A673 (cell line): Measurements from ENCODE around the gene DAD1.
"Not testable (repeated sequence)": the region's sequence is repeated elsewhere in the genome, so short reads cannot be mapped to it uniquely, and the experiment has no call there.

Experiments
- EZH2 ChIP-seq: fragments of 200-600 bp; sonication (generic); IDR thresholded peaks from 2 replicates; pipeline ENCODE4 v1.6.1; 2017; ENCODE audit warnings: borderline replicate concordance, low read depth, mild to moderate bottlenecking, mixed read lengths, antibody characterized with exemption, low read length; ENCODE audit not compliant: poor library complexity, severe bottlenecking
- TF ChIP-seq, protein P1 (sequence below): fragments of 300-800, 200-600 bp; sonication (generic); conservative IDR thresholded peaks from 2 replicates; pipeline ENCODE4 v1.5.1; 2017; ENCODE audit warnings: low read depth, mild to moderate bottlenecking, antibody characterized with exemption, low read length, moderate library complexity, mixed read lengths

DNA sequence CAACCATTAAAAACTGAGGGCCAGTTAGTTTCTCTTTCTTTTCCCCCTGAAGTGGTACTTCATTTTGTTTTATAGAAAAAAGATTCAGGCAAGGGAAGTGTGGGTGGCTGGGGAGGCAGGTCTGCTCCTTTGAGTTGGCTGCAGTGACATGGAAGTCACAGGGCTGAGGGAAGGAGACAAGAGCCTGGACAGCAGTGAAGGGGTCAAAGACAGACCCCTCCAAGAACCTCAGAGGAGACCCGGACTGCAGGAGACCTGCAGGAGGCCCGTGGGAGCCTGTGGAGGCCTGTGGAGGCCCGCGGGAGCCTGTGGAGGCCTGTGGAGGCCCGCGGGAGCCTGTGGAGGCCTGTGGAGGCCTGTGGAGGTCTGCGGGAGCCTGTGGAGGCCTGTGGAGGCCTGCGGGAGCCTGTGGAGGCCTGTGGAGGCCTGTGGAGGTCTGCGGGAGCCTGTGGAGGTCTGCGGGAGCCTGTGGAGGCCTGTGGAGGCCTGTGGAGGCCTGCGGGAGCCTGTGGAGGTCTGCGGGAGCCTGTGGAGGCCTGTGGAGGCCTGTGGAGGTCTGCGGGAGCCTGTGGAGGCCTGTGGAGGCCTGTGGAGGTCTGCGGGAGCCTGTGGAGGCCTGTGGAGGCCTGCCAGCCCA is 35.0 kb downstream of the DAD1 start:
- TF ChIP-seq, protein P1, sequence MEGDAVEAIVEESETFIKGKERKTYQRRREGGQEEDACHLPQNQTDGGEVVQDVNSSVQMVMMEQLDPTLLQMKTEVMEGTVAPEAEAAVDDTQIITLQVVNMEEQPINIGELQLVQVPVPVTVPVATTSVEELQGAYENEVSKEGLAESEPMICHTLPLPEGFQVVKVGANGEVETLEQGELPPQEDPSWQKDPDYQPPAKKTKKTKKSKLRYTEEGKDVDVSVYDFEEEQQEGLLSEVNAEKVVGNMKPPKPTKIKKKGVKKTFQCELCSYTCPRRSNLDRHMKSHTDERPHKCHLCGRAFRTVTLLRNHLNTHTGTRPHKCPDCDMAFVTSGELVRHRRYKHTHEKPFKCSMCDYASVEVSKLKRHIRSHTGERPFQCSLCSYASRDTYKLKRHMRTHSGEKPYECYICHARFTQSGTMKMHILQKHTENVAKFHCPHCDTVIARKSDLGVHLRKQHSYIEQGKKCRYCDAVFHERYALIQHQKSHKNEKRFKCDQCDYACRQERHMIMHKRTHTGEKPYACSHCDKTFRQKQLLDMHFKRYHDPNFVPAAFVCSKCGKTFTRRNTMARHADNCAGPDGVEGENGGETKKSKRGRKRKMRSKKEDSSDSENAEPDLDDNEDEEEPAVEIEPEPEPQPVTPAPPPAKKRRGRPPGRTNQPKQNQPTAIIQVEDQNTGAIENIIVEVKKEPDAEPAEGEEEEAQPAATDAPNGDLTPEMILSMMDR: not testable (repeated sequence)
- not testable (repeated sequence) for TF ChIP-seq EZH2
